Measurements from ENCODE around the gene CHN2.

The CHN2 gene

DNA sequence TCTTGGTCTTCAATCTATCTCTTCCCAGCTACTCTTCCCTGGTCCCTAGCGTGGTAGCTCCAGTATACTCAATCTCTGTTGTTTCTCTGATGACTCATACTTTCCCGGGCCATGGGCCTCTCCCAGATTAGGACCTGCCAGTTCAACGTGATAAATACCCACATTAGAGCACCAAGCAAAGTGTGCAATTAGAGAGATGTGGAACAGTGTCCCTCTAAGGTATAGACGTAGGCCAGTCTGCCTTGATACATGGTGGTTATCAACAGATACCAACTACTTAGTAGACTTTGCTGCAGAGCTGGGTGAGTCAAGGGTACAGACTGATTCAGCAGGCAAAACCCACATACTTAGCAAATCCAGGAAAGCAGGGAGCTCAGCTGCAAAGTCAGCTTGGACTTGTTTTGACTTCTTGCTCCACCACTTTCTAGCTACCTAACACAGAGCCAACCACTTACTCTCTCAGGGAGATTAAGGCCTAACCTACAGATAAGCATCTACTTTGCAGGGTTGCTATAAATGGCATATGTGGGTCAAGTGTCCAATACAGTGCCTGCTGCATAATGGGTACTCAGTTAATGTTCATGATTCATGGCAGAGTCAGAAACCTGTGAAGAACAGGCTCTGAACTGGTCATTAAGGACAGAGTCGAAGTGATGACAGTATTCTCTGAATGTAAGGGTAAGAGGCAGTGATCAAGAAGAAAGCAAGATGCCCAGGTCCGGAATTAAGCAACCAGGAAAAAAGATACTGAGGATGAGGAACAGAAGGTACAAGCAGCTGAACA lies 176.1 kb downstream of the CHN2 start:
- peak; percentile 13 for DNase-seq

GRCh38 chr7:29371472-29371871 lies 176.9 kb downstream of the CHN2 start:
- no peak for DNase-seq

- DNase-seq, result no peak
Observed at GRCh38 chr7:29372351-29373090, 177.9 kb downstream of the CHN2 start.

GRCh38 chr7:29375641-29376562 lies 181.3 kb downstream of the CHN2 start:
- DNase-seq, result no peak

GRCh38 chr7:29377718-29378117 lies 183.1 kb downstream of the CHN2 start:
- peak; percentile 58 for DNase-seq

- no peak for DNase-seq
Observed at GRCh38 chr7:29379551-29379950, 185.0 kb downstream of the CHN2 start.

- no peak for DNase-seq
Observed at GRCh38 chr7:29381206-29382094, 186.9 kb downstream of the CHN2 start.

- no peak for DNase-seq
Observed at GRCh38 chr7:29384277-29384676, 189.7 kb downstream of the CHN2 start.

- DNase-seq, result no peak
Observed at GRCh38 chr7:29385214-29385814, 190.7 kb downstream of the CHN2 start.

- DNase-seq, result no peak
Observed at GRCh38 chr7:29386196-29386765, 191.7 kb downstream of the CHN2 start.

GRCh38 chr7:29391262-29391661 lies 196.7 kb downstream of the CHN2 start:
- DNase-seq, result no peak

DNA sequence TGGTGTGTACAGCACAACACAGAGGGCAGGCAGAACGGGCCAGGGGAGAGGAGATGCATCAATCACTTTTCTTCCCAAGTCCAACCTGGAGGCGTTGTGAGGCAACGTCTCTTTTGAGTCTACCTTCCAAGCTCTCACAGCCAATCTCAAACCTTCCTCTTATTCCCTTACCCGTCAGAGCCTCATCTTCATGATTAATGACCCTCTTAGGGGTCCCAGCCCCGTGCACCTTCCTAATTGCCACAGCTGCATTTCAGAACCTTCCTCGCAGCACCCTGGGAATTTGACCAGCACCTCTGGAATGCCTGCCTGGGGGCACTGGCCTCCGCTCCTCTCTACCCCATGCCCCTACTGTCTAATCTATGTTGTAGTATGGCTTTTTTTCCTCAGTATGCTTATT lies 199.7 kb downstream of the CHN2 start:
- DNase-seq, result no peak

GRCh38 chr7:29396563-29396962 lies 202.0 kb downstream of the CHN2 start:
- DNase-seq, result no peak

- DNase-seq, result no peak
Observed at GRCh38 chr7:29397398-29397797, 202.8 kb downstream of the CHN2 start.

- DNase-seq, result no peak
Observed at GRCh38 chr7:29398011-29398410, 203.4 kb downstream of the CHN2 start.

DNA sequence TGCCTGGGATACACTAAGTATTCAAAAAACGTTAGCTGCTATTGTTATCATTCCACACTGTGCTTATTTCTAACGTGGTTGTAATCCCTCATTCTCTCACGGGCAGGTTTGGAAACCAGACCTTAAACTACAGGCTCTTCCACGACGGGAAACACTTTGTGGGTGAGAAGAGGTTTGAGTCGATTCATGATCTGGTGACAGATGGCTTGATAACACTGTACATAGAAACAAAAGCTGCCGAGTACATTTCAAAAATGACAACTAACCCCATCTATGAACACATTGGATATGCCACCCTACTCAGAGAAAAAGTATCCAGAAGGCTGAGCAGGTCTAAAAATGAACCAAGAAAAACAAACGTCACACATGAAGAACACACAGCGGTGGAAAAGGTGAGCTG lies 205.9 kb downstream of the CHN2 start:
- DNase-seq, result no peak

DNA sequence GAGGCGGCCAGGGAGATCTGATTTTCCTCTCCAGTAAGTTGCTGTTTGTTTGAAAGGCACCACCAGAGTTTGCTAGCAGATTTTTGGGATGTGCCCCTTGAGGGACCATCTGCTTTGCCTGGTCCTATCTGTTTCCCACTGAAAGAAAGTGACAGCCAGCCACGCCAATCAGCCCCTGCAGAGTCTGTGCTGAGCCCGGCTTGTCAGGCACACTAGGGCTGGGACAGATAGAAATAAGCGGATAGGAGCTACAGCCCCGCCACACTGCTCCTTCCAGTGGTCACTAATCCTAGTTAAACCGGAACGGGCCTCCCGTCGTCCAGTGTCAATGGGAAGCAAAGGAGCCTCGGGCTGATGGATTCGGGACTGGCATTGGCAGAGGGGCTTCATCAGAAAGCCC lies 207.2 kb downstream of the CHN2 start:
- no peak for DNase-seq

DNA sequence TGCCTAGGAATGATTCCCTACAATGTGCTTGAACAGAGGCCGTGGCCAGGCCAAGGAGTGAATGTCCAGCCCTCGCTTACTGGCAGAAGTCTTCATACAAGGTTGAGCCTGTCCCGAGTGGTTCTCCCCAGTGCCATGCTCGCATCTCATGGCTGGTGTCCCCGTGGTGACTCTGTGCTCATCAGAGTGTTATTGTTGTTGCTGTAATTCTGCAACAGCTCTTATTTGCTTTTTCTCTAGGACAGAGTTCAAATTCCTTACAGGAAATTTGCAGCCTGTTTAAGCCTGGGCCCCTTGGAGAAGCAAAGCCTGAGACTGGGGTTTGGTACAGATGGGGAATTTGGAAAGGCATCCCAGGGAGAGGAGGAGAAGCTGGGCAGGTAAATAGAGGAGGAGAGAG lies 211.3 kb downstream of the CHN2 start:
- DNase-seq, result no peak

- no peak for DNase-seq
Observed at GRCh38 chr7:29406366-29406765, 211.8 kb downstream of the CHN2 start.

- DNase-seq, result peak; percentile 71
Observed at GRCh38 chr7:29408841-29409243, 214.3 kb downstream of the CHN2 start.

- no peak for DNase-seq
Observed at GRCh38 chr7:29410996-29411395, 216.4 kb downstream of the CHN2 start.

DNA sequence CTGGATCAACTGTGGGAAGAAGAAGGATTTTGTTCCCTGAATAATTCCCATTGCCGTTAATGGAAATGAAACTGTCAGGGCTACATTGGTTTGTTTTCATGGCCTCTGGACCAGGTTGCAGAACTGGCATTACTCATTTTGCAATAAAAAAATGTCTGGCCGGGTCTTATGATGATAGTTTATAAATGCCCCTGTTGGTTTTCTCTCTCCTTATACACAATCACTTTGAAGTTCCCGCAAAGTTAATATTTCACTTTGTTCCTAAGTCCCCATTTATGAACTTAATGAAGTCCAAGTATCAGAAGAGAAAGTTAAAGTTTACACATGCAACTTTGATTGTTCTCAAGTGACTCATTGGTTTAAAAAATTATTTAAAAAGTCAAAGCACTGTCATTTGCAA lies 218.3 kb downstream of the CHN2 start:
- DNase-seq, result no peak
